Panc1 (cell line): ENCODE results near the gene TRIB2. TPM values are rescaled to one million over a fixed set of nuclear protein-coding genes. Genes with fewer than 3 reads are reported as not detected.

ENCODE experiments used
- microRNA-seq: library from miRNA; unstranded; fragments of <30 nt; microRNA quantifications from one replicate; pipeline ENCODE4 v1.1.0, GENCODE V29; 2020; ENCODE audit not compliant: unreplicated experiment
- total RNA-seq: library from RNA; stranded (reverse); gene quantifications from one replicate; pipeline ENCODE4 v1.2.1, GENCODE V29; 2021; ENCODE audit not compliant: unreplicated experiment

TRIB2 gene
- total RNA-seq, 1 experiment from 2014 or later: 43.2 TPM

Small RNA genes within 50 kb of the gene (microRNA-seq; reads per million reads assigned to microRNA genes)
- 0.95 reads per million for gene MIR3125
